GM12864 (cell line): ENCODE results near the gene SBNO2.

Experiments used
- DNase-seq: peaks from one replicate; pipeline ENCODE4 v3.0.0-alpha.2; 2011; ENCODE audit warnings: low read depth
- H3K4me3 ChIP-seq: 2 replicates; pipeline ENCODE4 v1.5.1; 2011; ENCODE audit warnings: mild to moderate bottlenecking, low read depth, low read length, control low read depth
- TF ChIP-seq, protein P1 (sequence below): IDR thresholded peaks from 2 replicates; pipeline ENCODE4 v1.5.1; 2011; ENCODE audit warnings: low read depth, mild to moderate bottlenecking, moderate library complexity, low read length, control low read depth, inconsistent platforms; ENCODE audit errors: missing control alignments

The SBNO2 gene

GRCh38 chr19:1105008-1105872, 68.8 kb downstream of the SBNO2 start:
- TF ChIP-seq, protein P1, sequence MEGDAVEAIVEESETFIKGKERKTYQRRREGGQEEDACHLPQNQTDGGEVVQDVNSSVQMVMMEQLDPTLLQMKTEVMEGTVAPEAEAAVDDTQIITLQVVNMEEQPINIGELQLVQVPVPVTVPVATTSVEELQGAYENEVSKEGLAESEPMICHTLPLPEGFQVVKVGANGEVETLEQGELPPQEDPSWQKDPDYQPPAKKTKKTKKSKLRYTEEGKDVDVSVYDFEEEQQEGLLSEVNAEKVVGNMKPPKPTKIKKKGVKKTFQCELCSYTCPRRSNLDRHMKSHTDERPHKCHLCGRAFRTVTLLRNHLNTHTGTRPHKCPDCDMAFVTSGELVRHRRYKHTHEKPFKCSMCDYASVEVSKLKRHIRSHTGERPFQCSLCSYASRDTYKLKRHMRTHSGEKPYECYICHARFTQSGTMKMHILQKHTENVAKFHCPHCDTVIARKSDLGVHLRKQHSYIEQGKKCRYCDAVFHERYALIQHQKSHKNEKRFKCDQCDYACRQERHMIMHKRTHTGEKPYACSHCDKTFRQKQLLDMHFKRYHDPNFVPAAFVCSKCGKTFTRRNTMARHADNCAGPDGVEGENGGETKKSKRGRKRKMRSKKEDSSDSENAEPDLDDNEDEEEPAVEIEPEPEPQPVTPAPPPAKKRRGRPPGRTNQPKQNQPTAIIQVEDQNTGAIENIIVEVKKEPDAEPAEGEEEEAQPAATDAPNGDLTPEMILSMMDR: no peak
- no peak for DNase-seq
- peak overlapping the region; percentile 92 for H3K4me3 ChIP-seq

DNA sequence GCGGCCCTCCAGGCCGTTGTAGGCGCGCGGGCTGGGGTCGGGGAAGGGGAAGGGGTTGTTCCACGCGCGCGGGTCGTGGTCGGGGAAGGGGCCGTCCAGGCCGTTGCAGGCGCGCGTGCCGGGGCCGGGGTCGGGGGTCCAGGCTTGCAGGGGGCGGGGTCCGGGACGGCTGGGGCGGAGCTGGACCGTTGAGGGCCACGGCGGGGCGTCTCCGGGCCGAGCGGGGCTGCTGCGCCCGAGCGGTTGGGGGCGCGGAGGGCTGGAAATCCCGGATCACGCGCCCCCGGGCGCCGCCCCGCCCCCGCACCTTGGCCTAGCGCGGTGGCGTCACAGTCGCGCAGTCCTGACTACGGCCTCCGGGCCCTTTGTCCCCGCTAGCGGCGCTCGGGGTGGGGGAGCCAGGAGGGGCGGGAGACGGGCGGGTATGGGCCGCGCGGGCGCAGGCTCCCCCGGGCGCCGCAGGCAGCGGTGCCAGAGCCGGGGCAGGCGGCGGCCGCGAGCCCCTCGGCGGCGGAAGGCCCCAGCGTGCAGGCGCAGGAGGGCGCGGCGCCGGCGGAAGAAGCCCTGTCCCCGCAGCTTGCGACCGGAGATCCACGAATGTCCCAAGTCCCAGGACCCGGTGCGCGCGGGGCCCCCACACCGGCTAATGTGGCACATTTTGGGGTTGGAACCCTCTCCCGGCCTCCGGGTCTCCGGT, 69.6 kb downstream of the SBNO2 start:
- DNase-seq: no peak
- TF ChIP-seq, protein P1: no peak
- H3K4me3 ChIP-seq: peak overlapping the region; percentile 92

GRCh38 chr19:1103708-1104310, 70.3 kb downstream of the SBNO2 start, which contains the start of gene GPX4:
TSS of gene GPX4 (plus strand) at chr19:1103994. CDS start at chr19:1104044, 50 bp downstream.
- TF ChIP-seq, protein P1: no peak
- DNase-seq: peak; percentile 96
- H3K4me3 ChIP-seq: peak within 1 kb of the TSS; percentile 92

GRCh38 chr19:1103132-1103707, 70.8 kb downstream of the SBNO2 start:
- DNase-seq: no peak
- TF ChIP-seq, protein P1: no peak
- peak overlapping the region; percentile 44 for H3K4me3 ChIP-seq

- no peak overlapping the region for H3K4me3 ChIP-seq
- TF ChIP-seq, protein P1: no peak
- peak; percentile 66 for DNase-seq
Measured at GRCh38 chr19:1102407-1103131, 71.5 kb downstream of the SBNO2 start.

GRCh38 chr19:1101337-1101698, 72.8 kb downstream of the SBNO2 start:
- DNase-seq: no peak
- TF ChIP-seq, protein P1: no peak
- no peak overlapping the region for H3K4me3 ChIP-seq
